GM12878 (cell line): ENCODE results near the gene ZNF764. TPM values are rescaled to one million over a fixed set of nuclear protein-coding genes. Genes with fewer than 3 reads are reported as not detected.

Experiments
- EED ChIP-seq: sonication (generic); IDR thresholded peaks from 2 replicates; pipeline ENCODE4 v1.6.1; 2016; ENCODE audit warnings: antibody characterized with exemption, low read depth
- IRF5 ChIP-seq: fragments of 450-650 bp; IDR thresholded peaks from 2 replicates; pipeline ENCODE4 v1.6.1; 2017; ENCODE audit warnings: borderline replicate concordance
- MTA2 ChIP-seq: fragments of 450-650 bp; IDR thresholded peaks from 2 replicates; pipeline ENCODE4 v1.6.1; 2016; ENCODE audit warnings: low read depth, mild to moderate bottlenecking, moderate library complexity
- MYB ChIP-seq: fragments of 150-350 bp; IDR thresholded peaks from 2 replicates; pipeline ENCODE4 v1.6.1; 2014; ENCODE audit warnings: mild to moderate bottlenecking, low read depth, low read length, borderline replicate concordance
- ZBTB11 ChIP-seq: fragments of 450-650 bp; formaldehyde crosslinking; IDR thresholded peaks from 2 replicates; pipeline ENCODE4 v1.5.0; 2022; ENCODE audit warnings: mild to moderate bottlenecking, missing genetic modification characterization
- ZNF687 ChIP-seq: fragments of 450-650 bp; IDR thresholded peaks from 2 replicates; pipeline ENCODE4 v1.6.1; 2017; ENCODE audit warnings: mild to moderate bottlenecking, moderate library complexity
- polyA plus RNA-seq, 11 experiments: library from polyadenylated mRNA; depleted of rRNA in 4 of 11; unstranded in 6 of 11; stranded (reverse) in 5 of 11; fragments of >200 nt; fragmentation: Nextera tagmentation in 4 of 11; fragmentation: Illumina TruSeq in 1 of 11; extraction: Ambion mirVana in 4 of 11; extraction: Trizol in 1 of 11; gene quantifications; 1 replicate in 1 of 11; 2 replicates in 10 of 11; pipeline versions ENCODE4 v1.2.1 to v1.2.3, GENCODE V29; 2011 to 2016; ENCODE audit warnings: inconsistent platforms in 2 of 11, missing spikeins in 2 of 11, low read depth in 1 of 11
- total RNA-seq, 4 experiments: library from RNA; depleted of rRNA in 3 of 4; stranded (reverse); fragments of >200 nt in 3 of 4; fragmentation: Illumina TruSeq in 1 of 4; extraction: Trizol in 1 of 4; gene quantifications; 2 replicates each; pipeline versions ENCODE4 v1.2.1 to v1.2.3, GENCODE V29; 2013 to 2021
- TF ChIP-seq, protein P1 (sequence below): fragments of 450-650 bp; formaldehyde crosslinking; IDR thresholded peaks from 2 replicates; pipeline ENCODE4 v1.4.0; 2022; ENCODE audit warnings: mild to moderate bottlenecking, moderate library complexity

ZNF764 gene
- total and polyA plus RNA-seq, 10 of the 15 experiments (the other 5 are each of a cell fraction or from before 2014, with no cell fraction given) = 0.61 to 11.9 (median 3.8) TPM

DNA sequence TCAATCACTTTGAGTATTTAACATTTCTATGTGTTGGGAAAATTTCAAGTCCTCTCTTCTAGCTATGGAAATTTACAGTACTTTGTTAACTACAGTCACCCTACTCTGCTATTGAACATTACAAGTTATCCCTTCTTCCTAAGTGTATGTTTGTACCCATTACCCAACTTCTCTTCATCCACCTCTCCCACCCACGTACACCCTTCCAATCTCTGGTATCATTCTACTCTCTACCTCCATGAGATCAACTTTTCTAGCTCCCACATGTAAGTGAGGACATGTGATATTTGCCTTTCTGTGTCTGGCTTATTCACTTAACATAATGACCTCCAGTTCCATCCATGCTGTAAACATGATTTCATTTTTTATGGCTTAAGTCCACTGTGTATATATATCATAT is 16.5 kb upstream of the ZNF764 start (continued):
- TF ChIP-seq, protein P1, sequence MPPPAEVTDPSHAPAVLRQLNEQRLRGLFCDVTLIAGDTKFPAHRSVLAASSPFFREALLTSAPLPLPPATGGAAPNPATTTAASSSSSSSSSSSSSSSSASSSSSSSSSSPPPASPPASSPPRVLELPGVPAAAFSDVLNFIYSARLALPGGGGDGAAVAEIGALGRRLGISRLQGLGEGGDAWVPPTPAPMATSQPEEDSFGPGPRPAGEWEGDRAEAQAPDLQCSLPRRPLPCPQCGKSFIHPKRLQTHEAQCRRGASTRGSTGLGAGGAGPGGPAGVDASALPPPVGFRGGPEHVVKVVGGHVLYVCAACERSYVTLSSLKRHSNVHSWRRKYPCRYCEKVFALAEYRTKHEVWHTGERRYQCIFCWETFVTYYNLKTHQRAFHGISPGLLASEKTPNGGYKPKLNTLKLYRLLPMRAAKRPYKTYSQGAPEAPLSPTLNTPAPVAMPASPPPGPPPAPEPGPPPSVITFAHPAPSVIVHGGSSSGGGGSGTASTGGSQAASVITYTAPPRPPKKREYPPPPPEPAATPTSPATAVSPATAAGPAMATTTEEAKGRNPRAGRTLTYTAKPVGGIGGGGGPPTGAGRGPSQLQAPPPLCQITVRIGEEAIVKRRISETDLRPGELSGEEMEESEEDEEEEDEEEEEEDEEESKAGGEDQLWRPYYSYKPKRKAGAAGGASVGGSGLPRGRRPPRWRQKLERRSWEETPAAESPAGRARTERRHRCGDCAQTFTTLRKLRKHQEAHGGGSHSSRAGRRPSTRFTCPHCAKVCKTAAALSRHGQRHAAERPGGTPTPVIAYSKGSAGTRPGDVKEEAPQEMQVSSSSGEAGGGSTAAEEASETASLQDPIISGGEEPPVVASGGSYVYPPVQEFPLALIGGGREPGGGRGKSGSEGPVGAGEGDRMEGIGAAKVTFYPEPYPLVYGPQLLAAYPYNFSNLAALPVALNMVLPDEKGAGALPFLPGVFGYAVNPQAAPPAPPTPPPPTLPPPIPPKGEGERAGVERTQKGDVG = no peak
- TF ChIP-seq MYB (no peak), EED (no peak), MTA2 (no peak), ZNF687 (no peak), ZBTB11 (no peak), IRF5 (no peak)
